Skeletal muscle tissue (tissue), 4 donors: Measurements from ENCODE around the gene CEP164. TPM values are rescaled to one million over a fixed set of nuclear protein-coding genes. Genes with fewer than 3 reads are reported as not detected.
"Not testable (repeated sequence)": the region's sequence is repeated elsewhere in the genome, so short reads cannot be mapped to it uniquely, and the experiment has no call there.

Source experiments
- H3K27ac ChIP-seq: one replicate; pipeline ENCODE4 v1.7.0; 2013; ENCODE audit warnings: mild to moderate bottlenecking, low read depth, low read length, inconsistent platforms
- H3K27me3 ChIP-seq, 3 donors: one replicate each; pipeline ENCODE4 v1.7.0; 2013; ENCODE audit warnings: low read length in 3 of 3; ENCODE audit not compliant: control insufficient read depth in 3 of 3, insufficient read depth in 3 of 3
- H3K36me3 ChIP-seq, 3 donors: one replicate each; pipeline ENCODE4 v1.7.0; 2013; ENCODE audit warnings: low read length in 3 of 3; ENCODE audit not compliant: control insufficient read depth in 3 of 3, insufficient read depth in 3 of 3
- H3K4me1 ChIP-seq, 3 donors: one replicate each; pipeline ENCODE4 v1.7.0; 2013; ENCODE audit warnings: low read length in 3 of 3, mild to moderate bottlenecking in 3 of 3; ENCODE audit not compliant: control insufficient read depth in 3 of 3, insufficient read depth in 3 of 3
- H3K4me3 ChIP-seq, 3 donors: one replicate each; pipeline ENCODE4 v1.7.0; 2013; ENCODE audit warnings: low read length in 3 of 3
- H3K9ac ChIP-seq, 3 donors: one replicate each; pipeline ENCODE4 v1.7.0; 2013; ENCODE audit warnings: low read length in 3 of 3, mild to moderate bottlenecking in 3 of 3, moderate library complexity in 2 of 3, low read depth in 1 of 3
- H3K9me3 ChIP-seq, 3 donors: one replicate each; pipeline ENCODE4 v1.7.0; 2013; ENCODE audit warnings: low read length in 3 of 3; ENCODE audit not compliant: control insufficient read depth in 3 of 3
- total RNA-seq: library from RNA; depleted of rRNA; stranded (reverse); fragments of >200 nt; gene quantifications from one replicate; pipeline ENCODE4 v1.2.3, GENCODE V29; 2014
- donor health status: Osteomylitis.

The CEP164 gene
- total RNA-seq, 1 donor from 2014 or later = 21.4 TPM

- H3K4me1 ChIP-seq = no peaks in the 10 kb centered on the region
- no peak overlapping the region for H3K27ac ChIP-seq
- H3K4me3 ChIP-seq = no peak overlapping the region
These were observed 63.5 kb downstream of the CEP164 start for GRCh38 chr11:117391181-117391580.

DNA sequence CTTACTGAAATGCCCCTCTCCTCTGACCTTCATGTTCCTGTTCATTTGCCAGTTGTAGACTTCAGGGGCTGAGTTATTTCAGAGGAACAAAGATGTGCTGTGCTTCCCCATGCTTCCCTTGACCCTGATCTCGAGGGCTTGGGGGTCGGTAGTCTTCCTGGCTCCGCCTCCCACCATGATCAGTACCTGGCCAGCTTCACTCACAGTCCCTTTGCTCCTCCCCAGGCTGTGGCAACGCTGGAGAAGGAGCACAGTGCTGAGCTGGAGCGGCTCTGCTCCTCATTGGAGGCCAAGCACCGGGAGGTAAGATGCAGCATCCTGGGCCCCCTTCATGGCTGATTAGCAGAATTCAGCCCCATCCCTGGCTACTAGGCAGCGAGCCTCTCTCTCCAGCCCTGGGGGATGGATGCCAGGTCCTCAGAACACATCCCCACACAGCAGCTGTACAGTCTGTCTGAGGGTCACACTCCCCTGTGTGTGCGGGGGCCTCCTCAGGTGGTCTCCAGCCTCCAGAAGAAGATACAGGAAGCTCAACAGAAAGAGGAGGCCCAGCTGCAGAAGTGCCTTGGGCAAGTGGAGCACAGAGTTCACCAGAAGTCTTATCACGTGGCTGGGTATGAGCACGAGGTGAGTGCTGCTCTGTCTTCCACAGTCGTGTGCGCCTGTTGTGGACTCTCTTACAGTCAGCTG is 64.5 kb downstream of the CEP164 start:
- Histone ChIP-seq H3K27me3 (no peaks in the 10 kb centered on the region), H3K36me3 (peaks cover 44 to 71% (median 60%) of the 10 kb centered on the region in 3 donors), H3K4me3 (no peak overlapping the region), H3K4me1 (no peaks in the 10 kb centered on the region), H3K27ac (no peak overlapping the region), H3K9me3 (no peaks in the 10 kb centered on the region), H3K9ac (no peak overlapping the region)

More at GRCh38 chr11:117391181-117391580, 63.5 kb downstream of the CEP164 start:
- Histone ChIP-seq H3K27me3 (no peaks in the 10 kb centered on the region), H3K36me3 (peaks cover 43 to 68% (median 55%) of the 10 kb centered on the region in 3 donors), H3K9me3 (no peaks in the 10 kb centered on the region), H3K9ac (no peak overlapping the region)

- Histone ChIP-seq H3K27ac (no peak overlapping the region), H3K9me3 (no peaks in the 10 kb centered on the region), H3K4me1 (no peaks in the 10 kb centered on the region), H3K36me3 (peaks cover 39 to 65% (median 63%) of the 10 kb centered on the region in 3 donors), H3K4me3 (no peak overlapping the region), H3K9ac (no peak overlapping the region), H3K27me3 (no peaks in the 10 kb centered on the region)
These were observed 65.3 kb downstream of the CEP164 start for GRCh38 chr11:117392979-117393378.

DNA sequence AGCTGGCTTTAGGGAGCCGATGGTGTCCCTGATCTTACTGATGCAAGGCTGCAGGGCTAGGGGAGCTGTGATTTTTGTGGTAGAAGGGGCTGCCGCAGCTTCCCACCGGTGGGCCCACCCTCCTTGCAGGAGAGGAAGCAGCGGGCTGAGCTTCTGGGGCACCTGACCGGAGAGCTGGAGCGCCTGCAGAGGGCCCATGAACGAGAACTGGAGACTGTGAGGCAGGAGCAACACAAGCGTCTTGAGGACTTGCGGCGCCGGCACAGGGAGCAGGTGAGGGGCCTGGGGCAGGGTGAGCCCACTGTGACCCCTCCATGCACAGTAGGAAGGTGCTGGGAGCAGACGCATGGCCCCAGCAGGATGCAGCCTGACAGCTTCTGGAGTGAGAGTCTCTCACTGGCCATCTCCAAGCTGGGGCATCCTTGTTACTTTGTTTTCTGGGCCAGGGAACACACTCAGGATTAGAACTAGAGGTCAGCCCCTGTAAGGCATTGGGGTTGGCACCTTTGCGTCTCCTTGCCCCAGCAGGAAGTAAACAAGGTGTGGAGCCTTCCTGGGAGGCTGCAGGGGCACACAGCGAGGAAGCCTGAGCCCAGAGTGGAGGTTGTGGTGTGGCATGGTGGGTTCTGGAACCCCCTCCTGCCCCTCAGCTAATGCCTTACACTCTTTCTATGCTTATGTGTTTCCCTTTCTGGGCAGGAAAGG is 66.7 kb downstream of the CEP164 start:
- peaks cover 39 to 69% (median 65%) of the 10 kb centered on the region in 3 donors for H3K36me3 ChIP-seq
- no peaks in the 10 kb centered on the region for H3K27me3 ChIP-seq
- no peaks in the 10 kb centered on the region for H3K9me3 ChIP-seq
- no peak overlapping the region for H3K4me3 ChIP-seq
- no peak overlapping the region for H3K27ac ChIP-seq
- H3K4me1 ChIP-seq = no peaks in the 10 kb centered on the region
- no peak overlapping the region for H3K9ac ChIP-seq

- peaks cover 39 to 66% (median 64%) of the 10 kb centered on the region in 3 donors for H3K36me3 ChIP-seq
- H3K9ac ChIP-seq = no peak overlapping the region
- no peak overlapping the region for H3K4me3 ChIP-seq
- H3K27me3 ChIP-seq = no peaks in the 10 kb centered on the region
- H3K27ac ChIP-seq = no peak overlapping the region
- no peaks in the 10 kb centered on the region for H3K9me3 ChIP-seq
- no peaks in the 10 kb centered on the region for H3K4me1 ChIP-seq
These were observed 67.8 kb downstream of the CEP164 start for GRCh38 chr11:117395476-117395875.

GRCh38 chr11:117396970-117397369 is 69.3 kb downstream of the CEP164 start:
- H3K9ac ChIP-seq = no peak overlapping the region
- H3K27ac ChIP-seq = no peak overlapping the region
- no peaks in the 10 kb centered on the region for H3K9me3 ChIP-seq
- no peaks in the 10 kb centered on the region for H3K4me1 ChIP-seq
- H3K36me3 ChIP-seq = peaks cover 38 to 52% (median 50%) of the 10 kb centered on the region in 3 donors
- H3K4me3 ChIP-seq = no peak overlapping the region
- H3K27me3 ChIP-seq = no peaks in the 10 kb centered on the region

GRCh38 chr11:117398618-117399017 is 71.0 kb downstream of the CEP164 start:
- H3K9ac ChIP-seq, H3K27ac ChIP-seq, H3K9me3 ChIP-seq, H3K4me3 ChIP-seq, H3K27me3 ChIP-seq, H3K4me1 ChIP-seq: not testable (repeated sequence)
- H3K36me3 ChIP-seq = peaks cover 24 to 41% (median 34%) of the 10 kb centered on the region in 3 donors

DNA sequence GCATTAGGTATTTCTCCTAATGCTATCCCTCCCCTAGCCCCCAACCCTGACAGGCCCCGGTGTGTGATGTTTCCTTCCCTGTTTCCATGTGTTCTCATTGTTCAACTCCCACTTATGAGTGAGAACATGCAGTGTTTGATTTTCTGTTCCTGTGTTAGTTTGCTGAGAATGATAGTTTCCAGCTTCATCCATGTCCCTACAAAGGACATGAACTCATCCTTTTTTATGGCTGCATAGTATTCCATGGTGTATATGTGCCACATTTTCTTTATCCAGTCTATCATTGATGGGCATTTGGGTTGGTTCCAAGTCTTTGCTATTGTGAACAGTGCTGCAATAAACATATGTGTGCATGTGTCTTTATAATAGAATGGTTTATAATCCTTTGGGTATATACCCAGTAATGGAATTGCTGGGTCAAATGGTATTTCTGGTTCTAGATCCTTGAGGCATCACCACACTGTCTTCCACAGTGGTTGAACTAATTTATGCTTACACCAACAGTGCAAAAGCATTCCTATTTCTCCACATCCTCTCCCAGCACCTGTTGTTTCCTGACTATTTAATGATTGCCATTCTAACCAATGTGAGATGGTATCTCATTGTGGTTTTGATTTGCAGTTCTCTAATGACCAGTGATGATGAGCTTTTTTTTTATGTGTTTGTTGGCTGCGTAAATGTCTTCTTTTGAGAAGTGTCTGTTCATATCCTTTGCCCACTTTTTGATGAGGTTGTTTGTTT is 71.6 kb downstream of the CEP164 start:
- H3K4me3 ChIP-seq, H3K4me1 ChIP-seq, H3K9ac ChIP-seq, H3K27me3 ChIP-seq, H3K27ac ChIP-seq, H3K9me3 ChIP-seq: not testable (repeated sequence)
- H3K36me3 ChIP-seq = peaks cover 19 to 41% (median 27%) of the 10 kb centered on the region in 3 donors

DNA sequence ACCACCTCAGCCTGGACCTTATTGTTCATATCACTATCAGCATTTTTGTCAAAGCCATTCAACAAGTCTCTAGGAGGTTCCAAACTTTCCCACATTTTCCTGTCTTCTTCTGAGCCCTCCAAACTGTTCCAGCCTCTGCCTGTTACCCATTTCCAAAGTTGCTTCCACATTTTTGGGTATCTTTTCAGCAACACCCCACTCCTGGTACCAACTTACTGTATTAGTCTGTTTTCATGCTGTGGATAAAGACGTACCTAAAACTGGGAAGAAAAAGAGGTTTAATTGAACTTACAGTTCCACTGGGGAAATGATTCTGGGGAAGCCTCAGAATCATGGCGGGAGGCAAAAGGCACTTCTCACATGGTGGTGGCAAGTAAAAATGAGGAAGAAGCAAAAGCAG is 78.2 kb downstream of the CEP164 start:
- H3K4me3 ChIP-seq, H3K27me3 ChIP-seq, H3K27ac ChIP-seq, H3K4me1 ChIP-seq, H3K9ac ChIP-seq, H3K9me3 ChIP-seq: not testable (repeated sequence)
- H3K36me3 ChIP-seq = peaks cover 16 to 31% (median 29%) of the 10 kb centered on the region in 3 donors

- Histone ChIP-seq H3K9me3 (no peaks in the 10 kb centered on the region), H3K27me3 (no peaks in the 10 kb centered on the region), H3K4me1 (no peaks in the 10 kb centered on the region), H3K9ac (no peak overlapping the region), H3K36me3 (peaks cover 22 to 34% (median 32%) of the 10 kb centered on the region in 3 donors), H3K4me3 (no peak overlapping the region), H3K27ac (no peak overlapping the region)
These were observed 79.4 kb downstream of the CEP164 start for GRCh38 chr11:117407016-117407415.
